H4 (cell line): ENCODE measurements around the gene C1orf115. TPM values are rescaled to one million over a fixed set of nuclear protein-coding genes. Genes with fewer than 3 reads are reported as not detected.
"Not testable (repeated sequence)": the region's sequence is repeated elsewhere in the genome, so short reads cannot be mapped to it uniquely, and the experiment has no call there.

Experiments used
- DNase-seq: peaks from one replicate; pipeline ENCODE4 v3.0.0-alpha.2; 2015; ENCODE audit warnings: low spot score
- total RNA-seq: library from RNA; depleted of rRNA; stranded (reverse); fragments of >200 nt; shearing (Covaris generic); gene quantifications from 2 replicates; pipeline ENCODE4 v1.2.3, GENCODE V29; 2014; rRNA removed

The C1orf115 gene, protein sequence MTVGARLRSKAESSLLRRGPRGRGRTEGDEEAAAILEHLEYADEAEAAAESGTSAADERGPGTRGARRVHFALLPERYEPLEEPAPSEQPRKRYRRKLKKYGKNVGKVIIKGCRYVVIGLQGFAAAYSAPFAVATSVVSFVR
- not detected in 2 replicates for total RNA-seq

DNA sequence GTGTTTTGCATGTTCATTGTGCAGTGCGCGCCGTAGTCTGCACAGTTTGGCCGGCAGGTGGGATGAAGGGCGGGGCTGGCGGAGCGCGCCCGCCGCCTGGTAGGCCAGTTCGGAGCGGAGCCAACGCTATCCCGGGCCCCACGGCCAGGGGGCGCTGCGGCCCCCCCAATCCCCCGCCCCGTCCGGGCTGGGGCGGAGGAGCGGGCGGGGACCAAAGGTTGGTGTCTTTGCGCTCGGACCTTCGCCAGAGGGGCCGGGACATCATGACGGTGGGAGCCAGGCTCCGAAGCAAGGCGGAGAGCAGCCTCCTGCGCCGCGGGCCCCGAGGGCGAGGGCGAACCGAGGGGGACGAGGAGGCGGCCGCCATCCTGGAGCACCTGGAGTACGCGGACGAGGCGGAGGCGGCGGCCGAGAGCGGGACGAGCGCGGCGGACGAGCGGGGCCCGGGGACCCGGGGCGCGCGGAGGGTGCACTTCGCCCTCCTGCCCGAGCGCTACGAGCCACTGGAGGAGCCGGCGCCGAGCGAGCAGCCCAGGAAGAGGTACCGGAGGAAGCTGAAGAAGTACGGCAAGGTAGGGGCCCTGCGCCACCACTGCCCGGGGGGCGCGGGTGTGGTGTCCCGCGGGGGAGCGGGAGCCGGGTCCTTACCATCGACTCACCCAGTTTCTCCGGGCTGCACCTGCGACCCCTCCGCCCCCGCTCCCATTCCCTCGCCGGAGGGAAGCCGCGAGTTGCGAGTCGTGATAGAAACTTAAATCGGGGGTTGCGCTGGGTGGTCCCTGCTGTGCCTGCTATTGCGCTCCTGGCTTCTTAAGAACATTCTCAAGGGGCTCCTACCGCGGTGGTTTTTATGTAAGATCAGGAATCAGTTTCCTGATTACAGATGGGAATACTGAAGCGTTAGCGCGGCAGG is at the start of gene C1orf115:
TSS of gene C1orf115 (plus strand) at position 224 of the 913 bp plus-strand sequence. CDS start at position 264, 40 bp downstream.
- DNase-seq: no peak

DNA sequence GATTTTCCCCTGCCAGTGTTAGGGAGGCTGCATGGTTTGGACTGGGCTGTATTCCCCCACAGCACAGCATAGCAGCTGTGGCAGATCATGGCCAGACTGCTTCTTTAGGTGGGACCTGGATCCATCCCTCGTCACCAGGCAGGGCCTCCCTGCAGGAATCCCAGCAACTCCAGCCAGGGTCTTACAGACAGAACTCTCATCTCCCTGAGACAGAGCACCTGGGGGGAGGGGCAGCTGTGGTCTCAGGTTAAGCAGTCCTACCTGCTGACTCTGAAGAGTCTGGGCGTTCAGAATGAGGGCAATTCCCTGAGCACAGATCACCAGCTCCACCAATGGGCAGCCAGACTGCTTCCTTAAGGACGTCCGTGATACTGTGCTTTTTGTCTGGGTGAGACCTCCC is 47.9 kb upstream of the C1orf115 start:
- no peak for DNase-seq

DNA sequence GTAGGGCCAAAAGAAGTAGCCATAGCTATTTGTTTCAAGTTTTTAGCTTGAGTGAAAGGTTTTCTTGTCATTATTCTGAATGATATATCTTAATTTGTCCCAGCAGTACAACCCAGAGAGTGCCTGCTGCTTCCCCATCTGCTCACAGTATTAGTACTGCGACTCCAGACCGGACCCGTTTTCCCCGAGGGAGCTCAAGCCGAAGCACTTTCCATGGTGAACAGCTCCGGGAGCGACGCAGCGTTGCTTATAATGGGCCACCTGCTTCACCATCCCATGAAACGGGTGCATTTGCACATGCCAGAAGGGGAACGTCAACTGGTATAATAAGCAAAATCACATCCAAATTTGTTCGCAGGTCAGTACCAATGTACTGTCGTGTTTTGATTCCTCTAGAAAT is 37.2 kb upstream of the C1orf115 start:
- DNase-seq: no peak

DNA sequence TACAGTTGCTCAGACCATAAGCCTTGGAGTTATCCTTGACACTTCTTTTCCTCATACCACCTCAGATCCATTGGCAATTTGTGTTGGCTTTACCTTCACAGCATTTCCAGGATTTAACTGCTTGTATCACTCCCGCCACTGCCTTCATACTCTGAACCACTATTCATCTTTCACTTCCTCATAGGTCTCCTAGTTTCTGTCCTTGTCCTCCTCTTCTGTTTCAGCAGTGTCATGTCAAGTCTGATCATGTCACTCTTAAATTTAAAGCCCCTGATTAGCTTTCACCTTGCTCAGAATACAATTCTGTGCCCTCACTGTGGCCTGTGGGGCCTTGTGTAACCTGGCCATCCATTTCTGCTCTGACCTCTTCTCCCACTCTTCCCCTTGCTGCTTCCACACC is 34.7 kb upstream of the C1orf115 start:
- DNase-seq: no peak

DNA sequence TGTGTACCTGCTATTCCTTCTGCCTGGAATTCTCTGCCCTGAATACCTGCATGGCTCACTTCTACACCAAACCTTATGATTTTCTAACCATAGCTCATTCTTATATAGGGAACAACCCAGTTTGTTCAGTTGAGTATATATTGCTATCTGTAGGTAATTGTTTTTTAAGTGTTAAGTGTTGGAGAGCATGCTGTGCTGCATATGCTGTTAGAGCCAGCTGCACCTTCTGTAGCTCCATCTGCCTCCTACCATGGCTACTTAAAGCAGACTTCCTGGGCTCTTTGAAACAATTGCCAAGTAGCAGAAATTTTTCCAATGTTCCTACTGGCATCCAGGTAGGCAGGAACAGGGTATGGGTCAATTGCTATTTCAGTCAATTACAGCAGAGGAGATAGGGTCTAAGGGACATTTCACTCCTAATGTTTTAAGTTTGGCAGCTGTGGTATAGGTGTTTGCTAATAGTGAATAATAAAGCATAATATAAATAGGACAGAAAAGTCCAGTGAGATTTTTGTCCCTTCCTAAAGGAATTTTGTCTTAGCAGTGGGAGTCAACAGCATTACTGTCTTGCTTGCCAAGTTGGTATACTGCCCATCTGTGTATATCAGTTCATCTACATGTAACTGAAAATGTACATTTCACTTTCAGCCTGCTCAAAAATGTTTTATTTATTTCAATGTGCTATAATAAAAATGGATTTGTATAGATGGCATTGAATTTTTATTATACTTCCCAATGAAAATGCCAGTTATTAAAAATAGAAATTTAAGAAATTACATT is 34.0 kb upstream of the C1orf115 start:
- DNase-seq: no peak

DNA sequence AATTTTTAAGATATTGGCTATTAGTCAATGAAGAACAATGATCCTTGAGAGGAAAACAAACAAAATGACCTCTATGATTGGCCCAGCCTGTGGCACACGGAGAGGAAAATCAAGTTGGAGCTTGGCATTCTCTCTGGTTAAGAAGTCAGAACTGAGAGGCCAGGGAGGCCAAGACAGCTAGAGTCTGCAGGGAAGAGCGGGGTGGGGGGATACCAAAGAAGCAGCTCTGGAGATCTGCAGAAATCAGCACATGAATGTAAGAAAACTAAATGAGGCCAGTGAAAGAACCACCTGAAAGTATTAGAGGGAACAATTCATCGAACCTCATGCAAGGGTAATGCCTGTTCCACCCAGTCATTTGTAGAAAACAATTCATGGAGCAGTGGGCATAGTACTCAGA is 23.8 kb upstream of the C1orf115 start:
- DNase-seq: no peak

DNA sequence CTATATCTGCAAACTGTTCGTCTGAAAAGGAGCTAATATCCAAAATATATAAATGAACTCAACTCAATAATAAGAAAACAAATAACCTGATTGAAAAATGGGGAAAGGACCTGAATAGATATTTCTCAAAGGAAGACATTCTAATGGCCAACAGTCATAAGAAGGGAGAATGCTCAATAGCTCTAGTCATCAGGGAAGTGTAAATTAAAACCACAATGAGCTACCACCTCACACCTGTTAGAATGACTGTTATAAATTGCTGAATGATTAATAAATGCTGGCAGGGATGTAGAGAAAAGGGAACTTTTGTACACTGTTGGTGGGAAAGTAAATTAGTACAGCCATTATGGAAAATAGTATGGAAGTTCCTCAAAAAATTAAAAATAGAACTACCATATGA is 21.2 kb upstream of the C1orf115 start:
- no peak for DNase-seq

DNA sequence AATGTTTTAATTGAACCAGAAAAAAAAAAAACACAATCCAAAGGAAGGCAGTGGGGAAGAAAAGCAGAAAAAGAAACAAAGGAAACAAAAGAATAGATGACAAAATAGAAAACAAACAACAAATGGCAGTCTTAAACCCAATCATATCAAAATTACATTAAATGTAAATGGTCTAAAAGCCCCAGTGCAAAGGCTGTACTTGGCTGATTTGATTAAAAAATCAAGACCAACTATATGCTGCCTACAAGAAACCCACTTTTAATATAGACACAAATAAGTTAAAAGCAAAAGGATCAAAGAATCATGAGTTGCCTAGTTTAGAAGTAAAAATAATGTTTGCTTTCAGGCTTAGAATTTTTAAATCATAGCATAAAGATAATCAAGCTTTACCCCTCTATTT is 19.8 kb upstream of the C1orf115 start:
- DNase-seq: no peak

DNA sequence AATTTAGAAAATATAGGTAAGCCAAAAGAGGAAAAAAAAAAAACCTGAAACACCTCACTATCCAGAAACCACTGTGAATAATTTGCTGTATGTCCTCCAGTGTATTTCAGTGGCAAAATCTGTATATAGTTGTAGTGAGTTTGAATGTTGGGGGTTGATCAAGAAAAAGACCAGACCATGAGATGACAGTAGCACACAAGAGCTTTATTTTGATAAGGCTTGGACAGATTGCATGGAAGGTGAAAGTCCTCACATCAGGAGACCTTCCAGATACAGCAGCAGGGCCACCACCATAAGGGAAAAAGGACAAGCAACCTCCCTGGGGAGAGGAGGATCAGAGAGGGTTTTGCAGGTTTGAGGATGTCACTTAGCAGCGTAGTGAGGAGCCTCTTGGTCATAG is 16.2 kb upstream of the C1orf115 start:
- DNase-seq: no peak

DNA sequence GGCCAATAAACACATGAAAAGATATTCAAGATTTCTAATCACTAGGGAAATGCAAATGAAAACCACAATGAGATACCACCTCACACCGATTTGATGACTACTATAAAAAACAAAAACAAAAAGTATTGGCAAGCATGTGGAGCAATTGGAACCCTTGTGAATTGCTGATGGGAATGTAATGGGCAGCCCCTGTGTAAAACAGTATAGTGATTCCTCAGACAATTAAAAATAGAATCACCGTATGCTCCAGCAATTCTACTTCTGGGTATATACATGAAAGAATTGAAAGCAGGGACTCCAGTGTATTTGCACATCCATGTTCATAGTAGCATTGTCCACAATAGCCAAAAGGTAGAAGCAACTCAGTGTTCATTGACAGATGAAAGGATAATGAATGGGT is 12.9 kb upstream of the C1orf115 start:
- no peak for DNase-seq

DNA sequence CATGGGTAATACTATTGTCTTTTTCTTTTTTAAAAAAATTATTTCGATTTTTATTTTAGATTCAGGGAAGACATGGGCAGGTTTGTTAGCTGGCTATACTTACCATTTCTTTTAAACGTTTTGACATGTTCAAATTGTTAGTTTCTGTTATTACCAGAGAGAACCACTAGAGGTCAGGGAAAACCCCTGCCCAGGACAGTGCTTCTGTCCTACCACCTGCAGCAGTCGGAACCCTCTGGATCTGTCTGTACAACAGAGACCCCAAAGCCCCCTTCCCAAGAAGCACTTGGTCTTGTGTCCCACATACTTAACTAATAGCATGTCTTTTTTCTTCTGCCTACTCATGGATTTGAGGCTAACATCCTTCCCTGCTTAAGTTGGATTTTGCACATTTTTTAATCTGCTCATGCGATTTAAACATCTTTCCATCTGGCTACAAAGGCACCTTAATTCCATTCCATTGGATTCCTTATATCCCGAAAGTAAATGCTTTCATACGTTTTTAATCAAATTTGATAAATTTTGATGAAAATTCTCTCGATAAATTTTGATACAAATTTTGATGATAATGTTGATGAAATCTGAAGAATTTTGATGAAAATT is 10.0 kb upstream of the C1orf115 start:
- peak; percentile 19 for DNase-seq

DNA sequence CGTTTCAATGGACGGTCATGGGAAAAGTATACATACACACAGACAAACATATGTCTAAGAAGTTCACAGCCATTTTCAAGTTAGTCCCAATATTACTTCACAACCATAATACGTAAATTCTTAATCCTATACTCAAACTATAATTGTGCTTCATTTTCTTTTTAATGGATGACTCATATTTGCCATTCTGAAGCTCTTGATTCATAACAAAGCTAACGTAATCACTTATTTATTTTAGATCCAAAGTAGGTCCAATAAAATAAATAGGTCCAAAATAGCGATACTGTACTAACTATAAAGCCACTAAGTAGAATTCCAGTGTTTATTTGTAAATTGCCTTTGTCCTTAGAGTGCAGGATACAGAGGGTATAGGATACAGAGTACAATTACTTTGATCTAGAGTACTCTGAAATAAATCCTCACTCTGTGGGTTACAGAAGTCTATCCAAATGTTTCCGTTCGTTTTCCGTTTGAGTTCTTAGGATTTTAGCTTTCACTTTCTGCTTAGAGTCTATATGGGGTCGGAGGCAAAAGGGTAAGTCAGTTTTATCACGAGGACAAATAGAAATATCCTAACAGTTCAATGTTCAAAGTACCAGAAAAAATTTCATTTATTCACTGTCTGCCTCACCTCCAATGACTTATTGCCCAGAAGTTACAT is 8.8 kb upstream of the C1orf115 start:
- DNase-seq: peak; percentile 22

DNA sequence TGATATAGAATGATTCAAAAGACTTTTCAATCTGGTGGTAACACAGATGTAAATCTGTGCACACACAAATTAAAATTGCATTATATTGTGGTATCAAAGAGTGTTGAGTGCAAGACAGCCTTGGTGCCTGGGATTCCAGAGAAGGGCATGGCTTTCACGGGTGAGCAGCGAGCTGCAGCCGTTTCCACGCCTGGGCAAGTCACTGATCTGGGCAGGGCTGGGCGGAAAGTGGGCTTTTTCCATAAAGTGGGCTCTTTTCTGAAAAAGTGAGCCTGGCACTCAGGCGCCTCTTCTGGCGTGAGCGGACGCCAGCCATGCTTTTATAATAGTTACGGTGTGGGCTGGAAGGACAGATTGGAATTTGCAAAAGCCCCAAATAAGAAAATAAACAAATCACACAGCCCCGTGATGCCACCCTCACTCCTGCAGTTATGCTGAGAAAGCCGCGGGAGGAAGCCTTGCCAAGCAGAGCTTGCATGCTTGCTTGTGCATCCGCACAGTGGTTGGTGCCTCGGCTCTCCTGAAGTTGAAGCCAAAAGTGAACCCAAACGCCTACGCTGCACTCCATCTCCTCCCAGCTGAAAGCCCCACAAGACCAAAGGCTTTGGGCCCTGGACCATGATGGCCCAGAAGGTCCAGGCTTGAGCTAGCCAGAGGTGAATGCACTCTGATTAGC is 7.1 kb upstream of the C1orf115 start:
- DNase-seq: peak; percentile 39

DNA sequence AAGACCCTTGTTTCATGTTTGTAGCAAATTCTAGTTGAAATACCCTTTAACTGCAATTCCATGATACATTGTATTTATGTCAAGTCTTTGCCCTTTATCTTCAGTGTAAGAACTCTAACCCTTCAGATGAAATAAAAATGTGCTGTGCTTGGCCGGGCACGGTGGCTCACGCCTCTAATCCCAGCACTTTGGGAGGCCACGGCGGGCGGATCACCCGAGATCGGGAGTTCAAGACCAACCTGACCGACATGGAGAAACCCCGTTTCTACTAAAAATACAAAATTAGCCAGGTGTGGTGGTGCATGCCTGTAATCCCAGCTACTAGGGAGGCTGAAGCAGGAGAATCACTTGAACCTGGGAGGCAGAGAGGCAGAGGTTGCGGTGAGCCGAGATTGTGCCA is 6.4 kb upstream of the C1orf115 start:
- DNase-seq: not testable (repeated sequence)

DNA sequence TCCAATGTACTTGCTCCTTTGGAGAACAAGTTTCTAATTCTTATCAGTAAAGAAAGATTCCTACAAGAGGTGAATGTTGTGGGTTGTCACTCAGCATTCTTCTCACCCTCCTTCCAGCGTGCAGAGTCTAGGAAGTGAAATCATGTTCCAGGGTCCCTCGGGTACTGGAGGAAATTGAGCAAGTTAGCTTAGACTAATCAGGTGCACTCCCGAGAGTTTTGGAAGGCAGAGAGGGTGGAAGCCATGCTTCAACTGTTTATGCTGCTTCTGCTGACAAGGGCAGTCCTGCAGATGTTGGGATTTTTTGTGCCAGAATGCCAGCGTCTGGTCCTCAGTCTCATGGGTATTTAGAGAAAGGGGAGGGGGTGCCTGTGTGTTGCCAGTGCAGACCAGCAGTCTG is 5.3 kb upstream of the C1orf115 start:
- DNase-seq: no peak

DNA sequence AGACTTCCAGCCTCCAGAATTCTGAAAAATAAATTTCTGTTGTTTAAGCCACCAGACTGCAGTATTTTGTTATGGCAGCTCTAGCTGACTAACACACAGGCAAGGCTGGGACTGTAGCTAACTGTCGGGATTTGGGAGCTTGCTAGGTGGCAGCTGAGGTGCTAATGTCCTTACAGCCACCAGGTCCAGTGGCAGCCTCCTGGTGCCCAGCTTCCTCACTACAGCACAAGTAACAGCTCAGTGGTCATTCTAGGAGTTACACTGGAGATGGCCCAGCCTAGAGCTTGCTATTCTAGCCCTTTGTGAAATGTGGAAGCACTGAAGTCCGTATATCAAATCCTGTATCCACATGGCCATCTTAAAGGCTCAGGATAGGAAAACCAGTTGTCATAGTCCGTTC is 4.3 kb upstream of the C1orf115 start:
- no peak for DNase-seq

DNA sequence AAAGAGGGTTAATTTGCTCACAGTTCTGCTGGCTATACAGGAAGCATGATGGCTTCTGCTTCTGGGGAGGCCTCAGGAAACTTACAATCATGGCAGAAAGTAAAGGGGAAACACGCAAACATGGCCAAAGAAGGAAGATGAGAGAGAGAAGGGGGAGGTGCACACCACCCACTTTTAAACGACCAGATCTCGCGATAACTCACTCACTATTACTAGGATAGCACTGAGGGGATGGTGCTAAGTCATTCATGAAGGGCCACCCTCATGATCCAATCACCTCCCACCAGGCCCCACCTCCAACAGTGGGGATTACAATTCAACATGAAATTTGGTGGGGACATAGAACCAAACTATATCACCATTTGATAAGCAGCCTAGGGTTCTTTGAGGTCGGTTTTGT is 2.4 kb upstream of the C1orf115 start:
- no peak for DNase-seq

DNA sequence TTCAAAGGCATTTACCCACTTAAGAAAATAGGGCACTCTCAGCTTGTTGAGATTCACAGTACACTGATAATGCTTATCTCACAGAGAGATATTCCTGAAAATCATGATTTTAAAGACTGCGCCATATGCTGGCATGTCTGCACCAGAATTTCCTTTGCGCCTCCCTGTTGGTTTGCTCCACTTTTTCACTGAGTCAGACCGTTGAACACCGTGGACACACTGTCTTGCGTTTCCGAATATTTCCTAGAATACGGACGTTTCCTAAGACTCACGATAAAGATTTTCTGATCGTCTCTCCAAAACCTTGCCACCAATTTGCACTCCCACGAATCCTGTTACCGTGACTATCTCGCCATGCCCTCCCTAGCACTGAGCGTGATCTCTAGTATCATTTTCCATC is 497 bp upstream of the C1orf115 start:
- no peak for DNase-seq

DNA sequence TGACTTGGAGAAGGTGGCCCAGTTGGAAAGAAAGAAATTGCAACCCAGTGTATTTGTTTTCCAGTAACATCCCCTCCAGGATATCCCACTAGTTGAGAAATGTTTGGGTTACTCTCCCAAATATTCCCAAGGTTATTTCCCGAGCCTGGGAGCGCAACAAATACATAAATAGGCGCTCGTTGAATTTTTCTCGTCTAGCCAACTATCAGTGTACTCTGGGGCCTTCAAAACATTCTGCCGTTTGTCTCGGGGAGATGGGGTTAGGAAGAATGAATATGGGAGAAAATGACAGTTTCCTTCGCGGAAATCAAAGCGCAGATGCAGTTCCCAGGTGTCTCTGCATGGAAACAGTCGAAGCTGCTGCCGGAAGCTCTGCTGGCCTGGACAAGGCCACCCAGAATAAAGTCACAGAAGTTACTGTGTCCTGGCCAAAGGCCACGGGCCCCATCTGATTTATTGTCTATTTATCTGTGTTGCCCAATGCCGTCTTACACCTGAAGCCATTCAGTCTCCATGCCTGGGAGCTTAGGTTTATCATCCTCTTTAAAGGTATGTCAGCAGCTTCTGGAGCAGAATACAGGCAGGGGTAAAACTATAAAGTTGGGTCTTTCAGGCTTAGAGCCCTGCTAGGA is 1.0 kb downstream of the C1orf115 start:
- DNase-seq: no peak

DNA sequence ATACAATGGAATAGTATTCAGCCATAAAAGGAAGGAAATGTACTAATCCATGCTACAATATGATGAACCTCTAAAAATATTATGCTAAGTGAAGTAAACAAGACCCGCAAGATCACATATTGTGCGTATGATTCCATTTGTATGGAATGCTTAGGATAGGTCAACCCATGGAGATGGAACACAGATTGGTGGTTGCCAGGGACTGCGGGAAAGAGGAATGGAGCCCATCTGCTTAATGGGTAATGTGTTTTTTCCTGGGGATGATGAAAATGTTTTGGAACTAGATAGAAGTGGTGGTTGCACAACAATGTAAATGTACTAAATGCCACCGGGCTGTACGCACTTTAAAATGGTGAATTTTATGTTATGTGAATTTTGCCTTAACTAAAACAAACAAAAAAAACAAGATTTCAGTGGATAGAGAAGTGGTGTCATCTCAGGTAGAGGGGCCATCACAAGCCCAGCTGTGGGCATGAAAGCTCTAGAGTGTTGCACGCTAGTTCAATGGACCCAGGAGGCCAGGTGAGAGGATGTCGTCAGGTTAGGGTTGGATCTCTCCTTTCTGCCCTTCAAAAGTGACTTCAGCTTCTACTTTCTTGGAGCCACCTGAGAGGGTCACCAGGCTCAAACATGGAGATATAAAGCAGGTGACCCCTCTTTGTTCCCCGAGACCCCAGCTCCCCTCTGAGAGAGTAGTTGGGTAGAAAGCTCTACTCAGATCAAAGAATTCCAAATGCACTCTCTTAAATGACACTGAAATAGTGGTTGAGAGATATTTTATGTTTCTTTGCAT is 2.5 kb downstream of the C1orf115 start:
- DNase-seq: no peak
